H9 (cell line): Measurements from ENCODE around the gene GREB1L. TPM values are rescaled to one million over a fixed set of nuclear protein-coding genes. Genes with fewer than 3 reads are reported as not detected.

Source experiments
- DNase-seq: peaks from one replicate; pipeline ENCODE4 v3.0.0-alpha.2; 2017
- H2AFZ ChIP-seq: one replicate; pipeline ENCODE4 v1.6.1; 2013; ENCODE audit warnings: mild to moderate bottlenecking, low read length, control low read depth, moderate library complexity
- H2AK5ac ChIP-seq: 2 replicates; pipeline ENCODE4 v1.6.1; 2013; ENCODE audit warnings: low read length, control low read depth, mixed read lengths; ENCODE audit not compliant: insufficient read length
- H2BK120ac ChIP-seq: one replicate; pipeline ENCODE4 v1.6.1; 2013; ENCODE audit warnings: low read depth, mild to moderate bottlenecking, low read length, control low read depth, inconsistent platforms; ENCODE audit not compliant: poor library complexity, severe bottlenecking
- H2BK12ac ChIP-seq: 2 replicates; pipeline ENCODE4 v1.6.1; 2013; ENCODE audit warnings: low read length, control low read depth, mixed read lengths, low read depth; ENCODE audit not compliant: insufficient read length
- H2BK15ac ChIP-seq: 2 replicates; pipeline ENCODE4 v1.6.1; 2013; ENCODE audit warnings: low read depth, low read length, control low read depth
- H2BK20ac ChIP-seq: one replicate; pipeline ENCODE4 v1.6.1; 2013; ENCODE audit warnings: low read depth, mild to moderate bottlenecking, low read length, control low read depth, inconsistent platforms; ENCODE audit not compliant: poor library complexity, severe bottlenecking
- H2BK5ac ChIP-seq: 2 replicates; pipeline ENCODE4 v1.6.1; 2013; ENCODE audit warnings: low read length, control low read depth, mixed read lengths; ENCODE audit not compliant: insufficient read length
- H3K14ac ChIP-seq: 2 replicates; pipeline ENCODE4 v1.6.1; 2013; ENCODE audit warnings: low read length, control low read depth; ENCODE audit not compliant: insufficient read depth
- H3K18ac ChIP-seq: 2 replicates; pipeline ENCODE4 v1.6.1; 2013; ENCODE audit warnings: low read depth, mild to moderate bottlenecking, mixed read lengths, low read length, control low read depth; ENCODE audit not compliant: insufficient read length
- H3K23ac ChIP-seq: 2 replicates; pipeline ENCODE4 v1.6.1; 2013; ENCODE audit warnings: low read length, control low read depth, mixed read lengths, low read depth; ENCODE audit not compliant: insufficient read length
- H3K23me2 ChIP-seq: 2 replicates; pipeline ENCODE4 v1.6.1; 2013; ENCODE audit warnings: low read depth, mild to moderate bottlenecking, mixed read lengths, low read length, control low read depth; ENCODE audit not compliant: insufficient read length, poor library complexity, severe bottlenecking
- H3K27ac ChIP-seq: 2 replicates; pipeline ENCODE4 v1.5.1; 2013; ENCODE audit warnings: low read length, control low read depth, mixed read lengths, low read depth; ENCODE audit not compliant: insufficient read length
- H3K27me3 ChIP-seq: 2 replicates; pipeline ENCODE4 v1.6.1; 2013; ENCODE audit warnings: low read length, control low read depth, inconsistent platforms; ENCODE audit not compliant: insufficient read depth
- H3K4ac ChIP-seq: 2 replicates; pipeline ENCODE4 v1.6.1; 2013; ENCODE audit warnings: low read depth, mild to moderate bottlenecking, control low read depth, inconsistent platforms, low read length, moderate library complexity
- H3K4me1 ChIP-seq: 2 replicates; pipeline ENCODE4 v1.6.1; 2013; ENCODE audit warnings: low read length, control low read depth, inconsistent platforms; ENCODE audit not compliant: insufficient read depth
- H3K4me2 ChIP-seq: 2 replicates; pipeline ENCODE4 v1.6.1; 2013; ENCODE audit warnings: low read length, control low read depth, mixed read lengths; ENCODE audit not compliant: insufficient read length, insufficient read depth
- H3K56ac ChIP-seq: 2 replicates; pipeline ENCODE4 v1.6.1; 2013; ENCODE audit warnings: low read depth, mild to moderate bottlenecking, mixed read lengths, low read length, control low read depth; ENCODE audit not compliant: insufficient read length
- H3K79me1 ChIP-seq: 2 replicates; pipeline ENCODE4 v1.6.1; 2013; ENCODE audit warnings: low read depth, mild to moderate bottlenecking, moderate library complexity, low read length, control low read depth, inconsistent platforms; ENCODE audit not compliant: insufficient read depth, poor library complexity, severe bottlenecking
- H3K79me2 ChIP-seq: 2 replicates; pipeline ENCODE4 v1.6.1; 2013; ENCODE audit warnings: low read length, control low read depth, inconsistent platforms; ENCODE audit not compliant: insufficient read depth
- H3K9ac ChIP-seq: 2 replicates; pipeline ENCODE4 v1.6.1; 2013; ENCODE audit warnings: low read length, control low read depth, mixed read lengths; ENCODE audit not compliant: insufficient read length; ENCODE audit errors: extremely low read depth
- H3K9me3 ChIP-seq: one replicate; pipeline ENCODE4 v1.6.1; 2013; ENCODE audit warnings: low read depth, low read length, inconsistent platforms; ENCODE audit not compliant: control insufficient read depth
- H3T11ph ChIP-seq: one replicate; pipeline ENCODE4 v1.6.1; 2013; ENCODE audit warnings: mild to moderate bottlenecking, low read length, control low read depth, inconsistent platforms
- H4K20me1 ChIP-seq: one replicate; pipeline ENCODE4 v1.6.1; 2013; ENCODE audit not compliant: control insufficient read depth, insufficient read length, insufficient read depth
- H4K5ac ChIP-seq: 2 replicates; pipeline ENCODE4 v1.6.1; 2013; ENCODE audit warnings: low read depth, mild to moderate bottlenecking, mixed read lengths, low read length, control low read depth; ENCODE audit not compliant: insufficient read length
- H4K8ac ChIP-seq: replicated peaks from 2 replicates; pipeline ENCODE4 v1.6.1; 2013; ENCODE audit warnings: low read length, control low read depth, mixed read lengths, low read depth; ENCODE audit not compliant: insufficient read length
- H4K91ac ChIP-seq: 2 replicates; pipeline ENCODE4 v1.6.1; 2013; ENCODE audit warnings: low read depth, mild to moderate bottlenecking, moderate library complexity, mixed read lengths, low read length, control low read depth; ENCODE audit not compliant: insufficient read length
- H3K27ac Mint-ChIP-seq, 3 experiments: 2 replicates in 2 of 3; 3 replicates in 1 of 3; pipeline ENCODE4 v1.8.0; 2020 to 2021; ENCODE audit warnings: mixed read lengths in 3 of 3, mild to moderate bottlenecking in 1 of 3, moderate library complexity in 1 of 3
- H3K27me3 Mint-ChIP-seq: 2 replicates; pipeline ENCODE4 v1.8.0; 2021; ENCODE audit warnings: low read depth, mild to moderate bottlenecking, moderate library complexity, mixed read lengths
- H3K36me3 Mint-ChIP-seq, 3 experiments: 2 replicates in 2 of 3; 3 replicates in 1 of 3; pipeline ENCODE4 v1.8.0; 2020 to 2021; ENCODE audit warnings: low read depth in 3 of 3, mixed read lengths in 3 of 3; ENCODE audit not compliant: insufficient read depth in 1 of 3
- H3K4me1 Mint-ChIP-seq, 2 experiments: 2 replicates each; pipeline ENCODE4 v1.8.0; 2020; ENCODE audit warnings: mixed read lengths in 2 of 2
- H3K4me3 Mint-ChIP-seq, 2 experiments: 2 replicates in 1 of 2; 3 replicates in 1 of 2; pipeline ENCODE4 v1.8.0; 2020 to 2021; ENCODE audit warnings: mild to moderate bottlenecking in 2 of 2, mixed read lengths in 2 of 2, moderate library complexity in 1 of 2
- H3K9me3 Mint-ChIP-seq, 2 experiments: 2 replicates in 1 of 2; 3 replicates in 1 of 2; pipeline ENCODE4 v1.8.0; 2020; ENCODE audit warnings: mild to moderate bottlenecking in 2 of 2, mixed read lengths in 2 of 2, moderate library complexity in 1 of 2
- CTCF ChIP-seq: fragments of 200-600 bp; sonication (generic); conservative IDR thresholded peaks from 3 replicates; pipeline ENCODE4 v1.8.0; 2021; ENCODE audit warnings: antibody characterized with exemption, mild to moderate bottlenecking
- WGBS: extraction: QIAGEN DNeasy Blood & Tissue Kit; methylation state at CpG from one replicate; pipeline ENCODE4 v1.1.7; 2013; ENCODE audit warnings: missing lambda C conversion rate, low lambda C conversion rate, mixed read lengths; ENCODE audit not compliant: insufficient read length; ENCODE audit errors: extremely low coverage; 5-methylcytosine and 5-hydroxymethylcytosine counted together
- total RNA-seq: library from RNA; stranded (reverse); gene quantifications from 2 replicates; pipeline ENCODE4 v1.2.1, GENCODE V29; 2021

Gene GREB1L
- total RNA-seq, 1 experiment from 2014 or later = 2.7 TPM

- Mint-ChIP-seq H3K27ac (no peak overlapping the region), H3K4me1 (peaks cover 0 to 3% of the 10 kb centered on the region in 2 experiments; a peak in 1 of 4 replicates), H3K27me3 (no peaks in the 10 kb centered on the region; the same call in 1 of the 2 replicates), H3K4me3 (no peak overlapping the region), H3K9me3 (no peaks in the 10 kb centered on the region), H3K36me3 (no peaks in the 10 kb centered on the region; a peak in 1 of 7 replicates)
- no CpG with 5 or more reads among the region's 4 CpGs for whole genome bisulfite sequencing
- H2AFZ ChIP-seq = no peak overlapping the region
- H4K8ac ChIP-seq = no peak overlapping the region
- TF ChIP-seq CTCF = no peak
- H3K14ac ChIP-seq = no peak overlapping the region
- H3K79me2 ChIP-seq = no peaks in the 10 kb centered on the region
- H3K23me2 ChIP-seq = no peaks in the 10 kb centered on the region
- H2BK20ac ChIP-seq = no peak overlapping the region
- H3K56ac ChIP-seq = no peak overlapping the region
- H4K91ac ChIP-seq = no peak overlapping the region
- no peak for DNase-seq
- no peak overlapping the region for H4K5ac ChIP-seq
- no peak overlapping the region for H3K27ac ChIP-seq
- no peak overlapping the region for H3K4me2 ChIP-seq
- H3K4me1 ChIP-seq = no peaks in the 10 kb centered on the region
- H2BK5ac ChIP-seq = no peak overlapping the region
- no peak overlapping the region for H2BK120ac ChIP-seq
- no peak overlapping the region for H2AK5ac ChIP-seq
- no peaks in the 10 kb centered on the region for H3K9me3 ChIP-seq
- no peak overlapping the region for H3K9ac ChIP-seq
- H2BK12ac ChIP-seq = no peak overlapping the region
- no peak overlapping the region for H3K23ac ChIP-seq
- H3K18ac ChIP-seq = no peak overlapping the region
- no peak overlapping the region for H3K4ac ChIP-seq
- H3K79me1 ChIP-seq = no peaks in the 10 kb centered on the region
- H2BK15ac ChIP-seq = no peak overlapping the region
- H3K27me3 ChIP-seq = no peaks in the 10 kb centered on the region
- H3T11ph ChIP-seq = no peak overlapping the region
- no peaks in the 10 kb centered on the region for H4K20me1 ChIP-seq
Measured at GRCh38 chr18:21205695-21206094, 36.3 kb upstream of the GREB1L start.
